Testis (tissue), 3 donors: Measurements from ENCODE around the gene C9orf78. TPM values are rescaled to one million over a fixed set of nuclear protein-coding genes. Genes with fewer than 3 reads are reported as not detected.
A peak's percentile ranks its signal among the peaks of the same experiment; 100 is the strongest.

Source experiments
- DNase-seq: peaks from one replicate; pipeline ENCODE4 v3.0.0-alpha.2; 2019
- H3K27ac ChIP-seq, 2 donors: fragments of 200-600 bp; sonication (generic); one replicate each; pipeline ENCODE4 v1.5.1; 2019
- H3K27me3 ChIP-seq: fragments of 200-600 bp; sonication (generic); one replicate; pipeline ENCODE4 v1.5.1; 2019
- H3K36me3 ChIP-seq: fragments of 200-600 bp; sonication (generic); one replicate; pipeline ENCODE4 v1.5.1; 2017; ENCODE audit warnings: low read depth; ENCODE audit errors: missing control alignments
- H3K4me1 ChIP-seq: fragments of 200-600 bp; sonication (generic); one replicate; pipeline ENCODE4 v1.5.1; 2019
- H3K4me3 ChIP-seq, 2 donors: fragments of 200-600 bp; sonication (generic); one replicate each; pipeline ENCODE4 v1.5.1; 2017 to 2019
- H3K9me3 ChIP-seq: fragments of 200-600 bp; sonication (generic); one replicate; pipeline ENCODE4 v1.5.1; 2017
- POLR2A ChIP-seq: fragments of 450-650 bp; IDR thresholded peaks from one replicate; pipeline ENCODE4 v1.6.1; 2017; ENCODE audit warnings: antibody characterized with exemption, mild to moderate bottlenecking, moderate library complexity
- WGBS, 2 donors: methylation state at CpG; one replicate each; pipeline ENCODE4 v1.1.5; 2018; 5-methylcytosine and 5-hydroxymethylcytosine counted together
- intact Hi-C: fragments of 100-400 bp; cut with DNase I; formaldehyde crosslinking; loops from one replicate; pipeline ENCODE4 v1.15.1; 2023; ENCODE audit warnings: low total_unique reads
- microRNA-seq, 2 donors: library from miRNA; unstranded; fragments of <30 nt; microRNA quantifications; one replicate each; pipeline ENCODE4, GENCODE V29; 2016; ENCODE audit warnings: borderline number of aligned reads in 2 of 2, borderline replicate concordance in 1 of 2
- polyA plus RNA-seq: library from polyadenylated mRNA; stranded (reverse); fragments of 350-450 nt; fragmentation: Illumina TruSeq; extraction: RNeasy Lipid Tissue Mini Kit (QIAGEN cat#74804); gene quantifications from one replicate; pipeline ENCODE4 v1.2.3, GENCODE V29; 2014; ENCODE audit warnings: low read depth, low replicate concordance; ENCODE audit not compliant: insufficient read depth
- small RNA-seq, 2 donors: library from RNA; depleted of rRNA; stranded (forward); fragments of <200 nt; gene quantifications; one replicate each; pipeline ENCODE3, GENCODE V24; 2016
- total RNA-seq, 2 donors: library from RNA; depleted of rRNA; stranded (reverse); fragments of >200 nt; gene quantifications; one replicate each; pipeline ENCODE4 v1.2.3, GENCODE V29; 2016
- TF ChIP-seq, protein P1 (sequence below), 3 experiments: fragments of 450-650 bp in 2 of 3; fragments of 200-600 bp in 1 of 3; sonication (generic) in 1 of 3; IDR thresholded peaks; one replicate each; pipeline ENCODE4 v1.5.1; 2016 to 2019; ENCODE audit warnings: antibody characterized with exemption in 3 of 3, mild to moderate bottlenecking in 2 of 3, moderate library complexity in 1 of 3

The C9orf78 gene
- total and polyA plus RNA-seq, 3 donors from 2014 or later: 56.3 to 86.8 (median 83.2) TPM

DNA sequence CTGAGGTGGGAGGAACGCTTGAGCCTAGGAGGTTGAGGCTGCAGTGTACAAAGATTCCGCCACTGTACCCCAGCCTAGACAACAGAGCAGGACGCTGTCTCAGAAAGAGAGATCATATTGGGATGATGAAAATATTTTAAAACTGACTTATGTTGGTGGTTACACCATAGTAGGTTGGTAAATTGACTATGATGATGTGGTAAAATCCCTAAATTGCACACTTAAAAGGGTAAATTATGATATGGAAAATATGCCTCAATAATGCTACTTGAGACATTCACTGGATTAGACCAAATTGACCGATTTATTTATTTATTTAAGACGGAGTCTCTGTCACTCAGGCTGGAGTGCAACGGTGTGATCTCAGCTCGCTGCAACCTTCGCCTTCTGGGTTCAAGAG, 53.9 kb downstream of the C9orf78 start:
- no peaks in the 10 kb centered on the region for H3K27me3 ChIP-seq
- no peaks in the 10 kb centered on the region for H3K36me3 ChIP-seq
- H3K9me3 ChIP-seq: no peaks in the 10 kb centered on the region
- DNase-seq: no peak
- H3K4me1 ChIP-seq: peaks cover 6% of the 10 kb centered on the region
- TF ChIP-seq POLR2A: no peak
- TF ChIP-seq, protein P1, sequence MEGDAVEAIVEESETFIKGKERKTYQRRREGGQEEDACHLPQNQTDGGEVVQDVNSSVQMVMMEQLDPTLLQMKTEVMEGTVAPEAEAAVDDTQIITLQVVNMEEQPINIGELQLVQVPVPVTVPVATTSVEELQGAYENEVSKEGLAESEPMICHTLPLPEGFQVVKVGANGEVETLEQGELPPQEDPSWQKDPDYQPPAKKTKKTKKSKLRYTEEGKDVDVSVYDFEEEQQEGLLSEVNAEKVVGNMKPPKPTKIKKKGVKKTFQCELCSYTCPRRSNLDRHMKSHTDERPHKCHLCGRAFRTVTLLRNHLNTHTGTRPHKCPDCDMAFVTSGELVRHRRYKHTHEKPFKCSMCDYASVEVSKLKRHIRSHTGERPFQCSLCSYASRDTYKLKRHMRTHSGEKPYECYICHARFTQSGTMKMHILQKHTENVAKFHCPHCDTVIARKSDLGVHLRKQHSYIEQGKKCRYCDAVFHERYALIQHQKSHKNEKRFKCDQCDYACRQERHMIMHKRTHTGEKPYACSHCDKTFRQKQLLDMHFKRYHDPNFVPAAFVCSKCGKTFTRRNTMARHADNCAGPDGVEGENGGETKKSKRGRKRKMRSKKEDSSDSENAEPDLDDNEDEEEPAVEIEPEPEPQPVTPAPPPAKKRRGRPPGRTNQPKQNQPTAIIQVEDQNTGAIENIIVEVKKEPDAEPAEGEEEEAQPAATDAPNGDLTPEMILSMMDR (IDR thresholded peaks at IDR 0.05): no peak
- WGBS, 2 donors: 89% methylated on average over 8 of the region's 8 CpGs
- no peak overlapping the region for H3K27ac ChIP-seq
- intact Hi-C loops: loop anchor here (5.0 to 10.0 kb wide), 3 partner anchors 49 to 646 kb away; no protein-coding TSS in a partner anchor
- H3K4me3 ChIP-seq: no peak overlapping the region

GRCh38 chr9:129779560-129780190, 55.4 kb downstream of the C9orf78 start:
- no peaks in the 10 kb centered on the region for H3K27me3 ChIP-seq
- no peak for TF ChIP-seq POLR2A
- H3K9me3 ChIP-seq: no peaks in the 10 kb centered on the region
- no peaks in the 10 kb centered on the region for H3K36me3 ChIP-seq
- WGBS, 2 donors: 91 to 95% methylated on average over 7 of the region's 7 CpGs
- H3K27ac ChIP-seq: no peak overlapping the region
- no peak overlapping the region for H3K4me3 ChIP-seq
- H3K4me1 ChIP-seq: peaks cover 6% of the 10 kb centered on the region
- intact Hi-C loops: loop anchor here (5.0 to 10.0 kb wide), 3 partner anchors 47 to 645 kb away; no protein-coding TSS in a partner anchor
- DNase-seq: no peak

DNA sequence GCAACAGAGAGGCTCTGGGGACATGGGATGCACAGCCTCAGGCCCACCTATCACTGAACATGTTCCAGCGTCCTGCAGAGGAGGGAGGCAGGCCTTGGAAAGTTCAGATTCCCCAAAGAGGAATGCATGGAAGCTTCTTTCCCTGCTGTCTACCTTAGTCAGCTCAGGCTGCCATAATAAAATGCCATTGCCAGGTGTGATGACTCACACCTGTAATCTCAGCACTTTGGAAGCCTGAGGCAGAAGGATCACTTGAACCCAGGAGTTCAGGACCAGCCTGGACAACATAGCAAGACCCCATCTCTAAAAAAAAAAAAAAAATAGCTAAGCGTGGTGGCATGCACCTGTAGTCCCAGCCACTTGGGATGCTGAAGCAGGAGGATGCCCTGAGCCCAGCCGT, 56.6 kb downstream of the C9orf78 start:
- Histone ChIP-seq H3K4me3 (no peak overlapping the region), H3K27ac (no peak overlapping the region), H3K9me3 (no peaks in the 10 kb centered on the region), H3K4me1 (peaks cover 6% of the 10 kb centered on the region), H3K27me3 (no peaks in the 10 kb centered on the region), H3K36me3 (no peaks in the 10 kb centered on the region)
- TF ChIP-seq, protein P1 (IDR thresholded peaks at IDR 0.05): no peak
- no peak for TF ChIP-seq POLR2A
- intact Hi-C loops: no loop called here
- 82 to 89% methylated on average over 3 of the region's 3 CpGs for WGBS, 2 donors
- DNase-seq: no peak

GRCh38 chr9:129777769-129778130, 57.3 kb downstream of the C9orf78 start:
- WGBS, 2 donors: 81 to 85% methylated on average over 11 of the region's 11 CpGs
- Histone ChIP-seq H3K27ac (peak overlapping the region in 1 of 2 donors; percentile 43), H3K9me3 (no peaks in the 10 kb centered on the region), H3K4me1 (peaks cover 9% of the 10 kb centered on the region), H3K4me3 (no peak overlapping the region), H3K36me3 (no peaks in the 10 kb centered on the region), H3K27me3 (no peaks in the 10 kb centered on the region)
- intact Hi-C loops: no loop called here
- no peak for TF ChIP-seq POLR2A
- TF ChIP-seq, protein P1 (IDR thresholded peaks at IDR 0.05): no peak
- DNase-seq: no peak

Small RNA genes within 50 kb of the gene (microRNA-seq; reads per million reads assigned to microRNA genes)
- 0 to 1.4 reads per million in 2 donors for gene MIR6855

Small RNA genes within 50 kb of the gene (small RNA-seq; reads per million reads assigned to genes)
- gene MIR6855: 0 reads per million in 2 donors

Other genes with a start within 250 kb of the C9orf78 start
- gene C9orf50, start 214.2 kb downstream of the C9orf78 start, total RNA-seq: 1 to 10 TPM; 3.7 to 9.4 TPM
- 14.6 TPM for gene C9orf50, start 214.2 kb downstream of the C9orf78 start, polyA plus RNA-seq
- gene NTMT1, start 209.1 kb downstream of the C9orf78 start, total RNA-seq: 10 to 100 TPM; 71.8 to 82.6 TPM
- 189 TPM for gene NTMT1, start 209.1 kb downstream of the C9orf78 start, polyA plus RNA-seq
- gene ASB6, start 193.1 kb downstream of the C9orf78 start, total RNA-seq: 10 to 100 TPM; 51.2 to 61.7 TPM
- gene ASB6, start 193.1 kb downstream of the C9orf78 start, polyA plus RNA-seq: 21.4 TPM
- 10 to 100 TPM; 14.6 to 19.1 TPM for gene PRRX2, start 169.6 kb downstream of the C9orf78 start, total RNA-seq
- 15.3 TPM for gene PRRX2, start 169.6 kb downstream of the C9orf78 start, polyA plus RNA-seq
- gene PTGES, start 82.2 kb downstream of the C9orf78 start, total RNA-seq: 10 to 100 TPM in 1 of 2 donors, 1 to 10 TPM in 1; 9.5 to 36.9 TPM
- 41.8 TPM for gene PTGES, start 82.2 kb downstream of the C9orf78 start, polyA plus RNA-seq
- gene TOR1B, start 32.1 kb downstream of the C9orf78 start, total RNA-seq: 10 to 100 TPM; 29.4 to 30.8 TPM
- gene TOR1B, start 32.1 kb downstream of the C9orf78 start, polyA plus RNA-seq: 54.7 TPM
- 10 to 100 TPM; 32.9 to 43.4 TPM for gene TOR1A, start 11.1 kb downstream of the C9orf78 start, total RNA-seq
- 23.1 TPM for gene TOR1A, start 11.1 kb downstream of the C9orf78 start, polyA plus RNA-seq
- 10 to 100 TPM; 46.8 to 48.3 TPM for gene USP20, start 183 bp upstream of the C9orf78 start, total RNA-seq
- 37.4 TPM for gene USP20, start 183 bp upstream of the C9orf78 start, polyA plus RNA-seq
- gene FNBP1, start 207.9 kb upstream of the C9orf78 start, total RNA-seq: 10 to 100 TPM; 76.6 to 89.2 TPM
- gene FNBP1, start 207.9 kb upstream of the C9orf78 start, polyA plus RNA-seq: 37.9 TPM
- gene GPR107, start 218.6 kb upstream of the C9orf78 start, total RNA-seq: 10 to 100 TPM; 49.1 to 53.4 TPM
- gene GPR107, start 218.6 kb upstream of the C9orf78 start, polyA plus RNA-seq: 41.1 TPM